DOHH2 (cell line): Measurements from ENCODE around the gene ROR2.

Experiments used
- EZH2phosphoT487 ChIP-seq: fragments of 200-600 bp; sonication (generic); IDR thresholded peaks from 2 replicates; pipeline ENCODE4 v1.6.1; 2017; ENCODE audit warnings: borderline replicate concordance, mild to moderate bottlenecking, antibody characterized with exemption, low read length, moderate library complexity, mixed read lengths
- TF ChIP-seq, protein P1 (sequence below): fragments of 200-600 bp; sonication (generic); IDR thresholded peaks from one replicate; pipeline ENCODE4 v1.5.1; 2014; ENCODE audit warnings: antibody characterized with exemption, mild to moderate bottlenecking, low read depth, low read length; ENCODE audit not compliant: poor library complexity, severe bottlenecking

DNA sequence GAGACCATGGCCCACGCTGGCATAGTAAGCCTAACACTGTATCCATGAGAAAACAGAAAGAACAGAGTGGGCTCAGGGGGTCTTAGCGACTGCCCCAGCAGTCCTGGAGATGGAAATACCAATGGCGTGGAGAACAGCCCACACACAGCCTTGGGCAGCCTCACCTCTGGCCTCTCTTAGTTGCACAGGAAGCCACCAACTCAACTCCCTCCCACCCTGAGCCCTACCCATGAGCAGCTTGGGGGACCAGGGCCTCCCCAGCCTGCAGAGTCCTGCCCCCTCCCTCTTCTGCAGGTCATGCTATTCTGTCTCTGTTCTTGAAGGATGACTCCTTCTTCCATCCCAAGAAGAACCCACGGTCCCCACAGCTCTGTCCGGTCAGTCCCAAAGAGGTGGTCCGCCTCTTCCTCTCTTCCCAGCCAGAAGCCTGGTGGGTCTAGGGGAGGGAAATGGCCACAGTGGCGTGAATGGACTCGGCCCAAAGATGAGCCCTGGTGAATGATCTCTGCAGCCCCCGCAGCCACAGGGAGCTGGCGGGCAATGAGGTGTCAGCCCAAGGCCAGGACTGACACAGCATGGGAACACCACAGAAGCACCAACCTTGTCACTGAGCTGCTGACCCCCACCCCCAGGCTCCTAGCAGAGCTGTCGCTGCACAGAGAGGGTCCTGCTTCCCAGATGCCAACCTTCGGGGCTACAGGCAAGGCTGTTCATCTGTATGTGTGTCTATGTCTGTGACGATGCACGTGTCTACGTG, 131.2 kb downstream of the ROR2 start:
- TF ChIP-seq, protein P1, sequence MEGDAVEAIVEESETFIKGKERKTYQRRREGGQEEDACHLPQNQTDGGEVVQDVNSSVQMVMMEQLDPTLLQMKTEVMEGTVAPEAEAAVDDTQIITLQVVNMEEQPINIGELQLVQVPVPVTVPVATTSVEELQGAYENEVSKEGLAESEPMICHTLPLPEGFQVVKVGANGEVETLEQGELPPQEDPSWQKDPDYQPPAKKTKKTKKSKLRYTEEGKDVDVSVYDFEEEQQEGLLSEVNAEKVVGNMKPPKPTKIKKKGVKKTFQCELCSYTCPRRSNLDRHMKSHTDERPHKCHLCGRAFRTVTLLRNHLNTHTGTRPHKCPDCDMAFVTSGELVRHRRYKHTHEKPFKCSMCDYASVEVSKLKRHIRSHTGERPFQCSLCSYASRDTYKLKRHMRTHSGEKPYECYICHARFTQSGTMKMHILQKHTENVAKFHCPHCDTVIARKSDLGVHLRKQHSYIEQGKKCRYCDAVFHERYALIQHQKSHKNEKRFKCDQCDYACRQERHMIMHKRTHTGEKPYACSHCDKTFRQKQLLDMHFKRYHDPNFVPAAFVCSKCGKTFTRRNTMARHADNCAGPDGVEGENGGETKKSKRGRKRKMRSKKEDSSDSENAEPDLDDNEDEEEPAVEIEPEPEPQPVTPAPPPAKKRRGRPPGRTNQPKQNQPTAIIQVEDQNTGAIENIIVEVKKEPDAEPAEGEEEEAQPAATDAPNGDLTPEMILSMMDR: no peak
- no peak for TF ChIP-seq EZH2phosphoT487
